Measurements from ENCODE around the gene SST.
"Not testable (repeated sequence)": the region's sequence is repeated elsewhere in the genome, so short reads cannot be mapped to it uniquely, and the experiment has no call there.

SST gene

DNA sequence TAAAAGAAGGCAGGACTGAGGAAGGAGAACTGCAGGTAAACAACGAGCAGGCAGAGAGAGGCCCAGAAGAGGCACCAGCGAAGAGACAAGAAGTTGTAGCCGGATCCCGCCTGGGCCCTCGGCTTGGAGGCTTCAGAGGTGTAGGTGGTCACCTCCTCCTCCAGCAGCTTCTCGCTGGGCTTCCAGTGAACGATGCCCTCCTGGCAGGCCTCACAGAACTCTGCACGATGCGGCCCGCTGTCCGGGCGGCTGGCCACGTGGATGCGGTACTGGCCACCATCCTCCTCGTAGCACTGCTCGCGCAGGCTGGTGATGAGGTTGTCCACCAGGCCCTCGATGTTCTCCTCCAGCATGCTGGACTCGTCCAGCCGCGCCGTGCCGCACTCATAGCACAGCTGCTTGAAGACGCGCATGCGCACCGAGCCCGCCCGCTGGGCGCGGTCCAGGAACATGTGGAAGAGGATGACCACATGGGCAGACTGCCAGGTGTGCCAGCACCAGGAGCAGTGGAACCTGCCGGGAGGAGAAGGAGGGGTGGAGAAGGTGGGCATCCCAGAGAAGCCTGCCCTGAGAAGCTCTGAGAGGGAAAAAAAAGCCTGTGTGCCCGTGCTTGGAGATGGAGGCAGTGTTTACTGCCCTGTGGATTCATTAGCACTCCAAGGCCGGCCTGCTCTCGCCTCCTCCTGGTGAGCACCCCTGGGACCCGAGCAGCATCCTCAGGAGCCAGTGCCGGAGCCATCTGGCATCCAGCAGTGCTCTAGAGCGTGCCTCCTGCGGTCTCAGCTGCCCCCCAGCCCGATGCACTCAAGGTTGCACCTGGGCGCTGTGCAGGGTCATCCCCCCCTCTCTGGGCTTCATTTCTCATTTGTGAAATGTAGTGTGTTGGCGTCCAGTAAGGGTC lies 28.6 kb upstream of the SST start:
- H3K36me3 Mint-ChIP-seq (ENCODE audit: insufficient read depth), result no peaks in the 10 kb centered on the region
- peaks cover 39 to 53% of the 10 kb centered on the region in 2 donors for H3K27me3 Mint-ChIP-seq
- no peaks in the 10 kb centered on the region for H3K4me1 Mint-ChIP-seq (ENCODE audit: low read depth in 2 of 2)
- DNase-seq (no peak), ATAC-seq (replicated peaks) (no peak)
- H3K4me3 Mint-ChIP-seq, result no peak overlapping the region
- no peak overlapping the region for H3K27ac Mint-ChIP-seq
- H3K9me3 Mint-ChIP-seq, result no peaks in the 10 kb centered on the region

- Mint-ChIP-seq H3K9me3 (no peaks in the 10 kb centered on the region), H3K36me3 (ENCODE audit: insufficient read depth) (no peaks in the 10 kb centered on the region), H3K4me3 (no peak overlapping the region), H3K27me3 (peaks cover 63 to 79% of the 10 kb centered on the region in 2 donors), H3K4me1 (ENCODE audit: low read depth in 2 of 2) (no peaks in the 10 kb centered on the region), H3K27ac (no peak overlapping the region)
- DNase-seq (no peak), ATAC-seq (replicated peaks) (no peak)
Measured at GRCh38 chr3:187696021-187696420, 25.8 kb upstream of the SST start.

DNA sequence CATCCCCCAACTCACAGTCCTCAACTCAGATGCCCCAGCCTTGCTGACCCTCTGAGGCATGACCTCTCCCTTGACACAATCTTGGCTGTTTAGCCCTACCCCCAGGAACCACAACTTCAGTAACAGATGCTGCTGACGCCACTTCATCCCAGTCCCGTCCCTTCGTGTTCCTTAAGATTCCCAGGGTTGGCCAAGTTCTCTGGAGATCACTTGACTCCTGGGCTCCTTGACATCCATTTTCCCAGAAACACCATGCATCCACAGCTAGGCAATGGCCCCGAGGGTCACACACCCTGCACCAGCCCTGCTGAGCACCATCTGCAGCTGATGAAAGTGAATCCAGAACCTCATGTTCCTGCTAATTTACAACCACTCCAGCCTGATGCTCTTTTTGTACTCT lies 25.3 kb upstream of the SST start:
- ATAC-seq (replicated peaks) (no peak), DNase-seq (no peak)
- H3K27me3 Mint-ChIP-seq, result peaks cover 68 to 83% of the 10 kb centered on the region in 2 donors
- no peaks in the 10 kb centered on the region for H3K4me1 Mint-ChIP-seq (ENCODE audit: low read depth in 2 of 2)
- no peak overlapping the region for H3K27ac Mint-ChIP-seq
- no peaks in the 10 kb centered on the region for H3K36me3 Mint-ChIP-seq (ENCODE audit: insufficient read depth)
- no peak overlapping the region for H3K4me3 Mint-ChIP-seq
- H3K9me3 Mint-ChIP-seq, result no peaks in the 10 kb centered on the region

GRCh38 chr3:187694801-187695200 lies 24.6 kb upstream of the SST start:
- Mint-ChIP-seq H3K4me1 (ENCODE audit: low read depth in 2 of 2) (no peaks in the 10 kb centered on the region), H3K27me3 (peaks cover 69 to 80% of the 10 kb centered on the region in 2 donors), H3K9me3 (no peaks in the 10 kb centered on the region), H3K27ac (no peak overlapping the region), H3K36me3 (ENCODE audit: insufficient read depth) (no peaks in the 10 kb centered on the region), H3K4me3 (no peak overlapping the region)
- DNase-seq, result no peak
- no peak for ATAC-seq (replicated peaks)

DNA sequence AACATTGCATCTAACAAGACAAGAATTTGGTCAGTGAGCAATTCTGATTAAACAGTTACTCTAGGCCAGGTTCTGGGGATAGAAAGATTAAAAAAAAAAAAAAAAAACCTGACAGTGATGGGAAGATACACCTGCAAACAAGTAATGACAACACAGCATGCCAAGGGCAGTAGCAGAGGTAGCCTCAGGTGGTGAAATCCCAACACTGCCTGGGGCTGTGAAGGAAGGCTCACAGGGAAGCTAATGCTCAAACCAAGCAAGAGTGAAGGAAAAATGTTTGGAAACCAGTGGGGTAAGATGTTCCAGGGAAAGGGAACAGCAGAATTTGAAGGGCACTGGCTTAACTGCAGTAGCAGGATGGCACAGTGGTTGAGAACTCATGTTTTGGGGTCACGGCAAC lies 23.2 kb upstream of the SST start:
- Mint-ChIP-seq H3K4me1 (ENCODE audit: low read depth in 2 of 2) (no peaks in the 10 kb centered on the region), H3K9me3 (no peaks in the 10 kb centered on the region), H3K27me3 (peaks cover 73 to 78% of the 10 kb centered on the region in 2 donors), H3K36me3 (ENCODE audit: insufficient read depth) (no peaks in the 10 kb centered on the region), H3K27ac (no peak overlapping the region), H3K4me3 (no peak overlapping the region)
- DNase-seq, result no peak
- no peak for ATAC-seq (replicated peaks)

DNA sequence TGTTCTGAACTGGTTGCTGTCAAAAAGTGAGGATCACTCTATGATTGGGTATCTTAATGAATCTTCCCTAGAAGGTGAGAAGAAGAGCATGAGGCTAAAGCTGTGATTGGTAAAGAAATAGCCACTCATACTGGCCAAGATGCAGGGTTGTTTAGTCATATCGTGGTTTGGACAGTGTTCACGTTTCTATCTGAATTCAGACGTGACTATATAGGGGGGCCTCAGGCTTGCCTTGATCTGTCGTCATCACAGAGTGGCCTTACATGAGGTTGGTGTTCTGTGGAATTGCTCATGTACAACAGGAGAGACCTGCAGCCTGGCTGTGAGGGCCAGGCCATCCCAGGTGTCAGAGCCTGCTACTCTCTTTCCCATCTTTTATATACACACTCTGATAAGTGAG lies 19.8 kb upstream of the SST start:
- H3K36me3 Mint-ChIP-seq (ENCODE audit: insufficient read depth), result no peaks in the 10 kb centered on the region
- no peak overlapping the region for H3K27ac Mint-ChIP-seq
- H3K4me3 Mint-ChIP-seq, result no peak overlapping the region
- ATAC-seq (replicated peaks) (no peak), DNase-seq (no peak)
- H3K27me3 Mint-ChIP-seq, result peaks cover 53 to 55% of the 10 kb centered on the region in 2 donors
- no peaks in the 10 kb centered on the region for H3K4me1 Mint-ChIP-seq (ENCODE audit: low read depth in 2 of 2)
- no peaks in the 10 kb centered on the region for H3K9me3 Mint-ChIP-seq

DNA sequence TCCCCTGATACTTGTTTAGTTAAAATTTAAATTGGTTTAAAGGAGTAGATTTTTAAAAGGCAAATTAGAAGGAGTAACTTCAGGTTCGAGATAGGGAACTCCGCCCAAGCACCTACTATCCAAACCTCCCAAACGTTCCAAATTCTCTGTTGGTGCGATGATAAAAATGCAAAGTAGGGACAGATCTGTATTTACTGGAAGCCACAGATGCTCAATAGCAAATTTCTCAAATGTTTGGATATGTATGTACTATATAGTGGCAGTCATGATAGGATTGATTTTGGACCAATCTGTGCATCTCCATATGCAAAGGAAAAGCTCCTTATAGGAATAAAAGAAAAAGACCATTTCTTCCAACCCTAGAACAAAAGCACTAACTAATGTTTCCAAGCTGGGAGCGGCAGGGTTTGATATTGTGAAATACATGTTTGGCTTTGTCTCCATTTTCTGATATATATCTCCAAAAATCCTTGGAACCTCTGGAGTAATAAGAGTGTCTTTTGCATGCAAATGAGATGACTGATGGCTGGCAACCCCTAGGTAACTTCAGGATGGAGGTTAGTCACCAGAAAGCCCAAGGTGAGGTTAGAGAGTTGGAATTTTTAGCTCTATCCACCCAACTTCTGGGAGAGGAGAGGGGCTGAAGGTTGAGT lies 16.6 kb upstream of the SST start:
- H3K4me3 Mint-ChIP-seq, result no peak overlapping the region
- no peak for DNase-seq

GRCh38 chr3:187685948-187686347 lies 15.8 kb upstream of the SST start:
- no peak for ATAC-seq (replicated peaks)
- no peak for DNase-seq
- Mint-ChIP-seq H3K4me1 (ENCODE audit: low read depth in 2 of 2) (no peaks in the 10 kb centered on the region), H3K4me3 (no peak overlapping the region), H3K27me3 (peaks cover 29 to 31% of the 10 kb centered on the region in 2 donors), H3K9me3 (no peaks in the 10 kb centered on the region), H3K36me3 (ENCODE audit: insufficient read depth) (no peaks in the 10 kb centered on the region), H3K27ac (no peak overlapping the region)

More for the DNA sequence above, 16.6 kb upstream of the SST start:
- Mint-ChIP-seq H3K27ac (no peak overlapping the region), H3K36me3 (ENCODE audit: insufficient read depth) (no peaks in the 10 kb centered on the region), H3K9me3 (no peaks in the 10 kb centered on the region), H3K4me1 (ENCODE audit: low read depth in 2 of 2) (no peaks in the 10 kb centered on the region), H3K27me3 (peaks cover 35% of the 10 kb centered on the region in 2 donors)
- ATAC-seq (replicated peaks), result no peak

DNA sequence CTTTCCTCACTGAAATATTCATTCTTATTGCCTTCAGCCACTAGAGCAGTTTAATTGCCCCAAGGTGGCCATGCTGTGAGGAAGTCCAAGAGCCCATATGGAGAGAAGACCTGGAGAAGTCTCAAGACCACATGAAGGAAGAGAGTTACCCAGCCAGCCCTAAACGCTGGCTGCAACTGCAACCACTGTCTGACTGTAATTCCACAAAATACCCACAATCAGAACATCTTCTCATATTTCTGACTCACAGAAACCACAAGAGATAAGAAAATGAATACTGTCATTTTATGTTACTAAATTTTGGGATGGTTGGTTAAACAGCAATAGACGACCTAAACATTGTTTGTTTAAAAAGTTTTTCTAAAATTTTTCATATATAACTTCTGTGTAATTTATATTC lies 14.7 kb upstream of the SST start:
- H3K27ac Mint-ChIP-seq, result no peak overlapping the region
- no peaks in the 10 kb centered on the region for H3K9me3 Mint-ChIP-seq
- H3K4me1 Mint-ChIP-seq (ENCODE audit: low read depth in 2 of 2), result no peaks in the 10 kb centered on the region
- no peak overlapping the region for H3K4me3 Mint-ChIP-seq
- H3K27me3 Mint-ChIP-seq, result peaks cover 32 to 39% of the 10 kb centered on the region in 2 donors
- no peaks in the 10 kb centered on the region for H3K36me3 Mint-ChIP-seq (ENCODE audit: insufficient read depth)
- DNase-seq (no peak), ATAC-seq (replicated peaks) (no peak)

DNA sequence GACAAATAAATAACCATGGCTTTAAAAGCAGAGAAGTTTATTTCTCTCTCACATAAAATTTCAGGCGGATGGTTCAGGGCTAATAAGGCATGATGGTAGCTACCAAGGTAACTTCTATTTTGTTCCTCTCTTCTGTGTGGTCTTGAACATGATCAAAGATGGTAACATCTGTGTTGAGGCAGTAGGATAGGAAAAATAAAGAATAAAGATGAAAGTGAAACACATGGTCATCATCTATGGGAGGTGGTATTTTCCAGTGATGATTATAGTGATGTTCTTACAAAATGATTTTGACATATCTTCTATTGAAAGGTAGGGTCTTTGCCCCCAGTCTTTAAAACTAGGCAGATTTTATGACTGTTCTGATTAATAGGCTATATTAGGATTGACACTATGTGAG lies 14.2 kb upstream of the SST start:
- no peak overlapping the region for H3K27ac Mint-ChIP-seq
- ATAC-seq (replicated peaks) (no peak), DNase-seq (no peak)
- peaks cover 2 to 3% of the 10 kb centered on the region in 2 donors for H3K4me1 Mint-ChIP-seq (ENCODE audit: low read depth in 2 of 2)
- no peak overlapping the region for H3K4me3 Mint-ChIP-seq
- no peaks in the 10 kb centered on the region for H3K36me3 Mint-ChIP-seq (ENCODE audit: insufficient read depth)
- no peaks in the 10 kb centered on the region for H3K9me3 Mint-ChIP-seq
- H3K27me3 Mint-ChIP-seq, result peaks cover 32 to 43% of the 10 kb centered on the region in 2 donors

- H3K27ac Mint-ChIP-seq; H3K9me3 Mint-ChIP-seq; DNase-seq; H3K4me1 Mint-ChIP-seq (ENCODE audit: low read depth in 2 of 2); H3K4me3 Mint-ChIP-seq; H3K36me3 Mint-ChIP-seq (ENCODE audit: insufficient read depth); ATAC-seq (replicated peaks): not testable (repeated sequence)
- peaks cover 35 to 46% of the 10 kb centered on the region in 2 donors for H3K27me3 Mint-ChIP-seq
Measured at GRCh38 chr3:187681756-187682155, 11.6 kb upstream of the SST start.

GRCh38 chr3:187679638-187680396 lies 9.6 kb upstream of the SST start:
- Mint-ChIP-seq H3K27ac (no peak overlapping the region), H3K4me1 (ENCODE audit: low read depth in 2 of 2) (peaks cover 2 to 4% of the 10 kb centered on the region in 2 donors), H3K27me3 (peaks cover 40 to 58% of the 10 kb centered on the region in 2 donors), H3K4me3 (no peak overlapping the region), H3K9me3 (no peaks in the 10 kb centered on the region), H3K36me3 (ENCODE audit: insufficient read depth) (no peaks in the 10 kb centered on the region)
- DNase-seq (peak; percentile 52 to 65 (median 58)), ATAC-seq (replicated peaks) (peak; percentile 59)

DNA sequence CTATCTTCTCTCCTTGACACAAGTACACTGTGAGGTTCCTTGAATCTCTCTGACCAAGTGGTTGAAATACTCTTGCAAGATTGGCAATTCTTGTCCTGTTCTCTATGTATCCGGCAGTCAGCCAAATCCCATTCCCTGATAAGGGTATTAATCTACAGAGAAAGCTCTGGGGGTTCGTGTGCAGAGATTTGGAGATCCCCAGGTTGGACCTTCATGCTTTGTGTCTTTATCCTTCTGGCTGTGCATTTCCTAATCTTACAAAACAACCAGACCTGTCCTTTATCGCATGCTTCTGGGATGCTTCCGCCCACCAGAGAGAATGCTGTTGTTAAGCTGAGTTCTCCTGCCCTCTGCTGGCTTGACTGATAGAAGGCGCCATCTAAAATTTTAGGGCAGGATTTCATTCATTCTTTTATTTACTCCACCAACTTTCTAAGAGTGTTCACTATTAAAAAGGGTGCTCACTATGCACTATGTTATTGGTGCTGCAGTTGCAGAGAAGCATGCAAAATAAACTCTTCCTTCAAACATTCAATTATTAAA lies 8.6 kb upstream of the SST start:
- DNase-seq (peak in 2 of 3 experiments; percentile 2 to 15), ATAC-seq (replicated peaks) (peak; percentile 41)
- Mint-ChIP-seq H3K36me3 (ENCODE audit: insufficient read depth) (no peaks in the 10 kb centered on the region), H3K4me3 (no peak overlapping the region), H3K4me1 (ENCODE audit: low read depth in 2 of 2) (peaks cover 2 to 4% of the 10 kb centered on the region in 2 donors), H3K27ac (no peak overlapping the region), H3K9me3 (no peaks in the 10 kb centered on the region), H3K27me3 (peaks cover 50 to 68% of the 10 kb centered on the region in 2 donors)

All from effector memory CD8-positive, alpha-beta T cell (primary cell).